Measurements from ENCODE around the gene PDIA6.
"Not testable (repeated sequence)": the region's sequence is repeated elsewhere in the genome, so short reads cannot be mapped to it uniquely, and the experiment has no call there.

Gene PDIA6

GRCh38 chr2:10814571-10815331 is 2.2 kb upstream of the PDIA6 start:
- Histone ChIP-seq H3K4me3 (ENCODE audit: low read length) (no peak overlapping the region), H3K27ac (ENCODE audit: low read length) (no peak overlapping the region), H3K27me3 (ENCODE audit: low read depth, low read length) (peaks cover 39% of the 10 kb centered on the region), H3K36me3 (replicated peaks; ENCODE audit: low read depth, low read length) (peaks cover 14% of the 10 kb centered on the region), H3K9me3 (ENCODE audit: insufficient read depth, low read length) (no peaks in the 10 kb centered on the region), H3K4me1 (ENCODE audit: low read length) (peaks cover 19% of the 10 kb centered on the region), H3K79me2 (ENCODE audit: low read length) (peaks cover 32% of the 10 kb centered on the region), H3K4me2 (ENCODE audit: low read length) (no peak overlapping the region), H4K20me1 (ENCODE audit: insufficient read depth, low read length) (peaks cover 19% of the 10 kb centered on the region), H3K9ac (ENCODE audit: low read length) (no peak overlapping the region), H2AFZ (ENCODE audit: low read depth, low read length) (no peak overlapping the region)
- no peak for TF ChIP-seq CTCF (IDR thresholded peaks at IDR 0.05; ENCODE audit: low read depth, low read length)
- TF ChIP-seq EZH2phosphoT487 (IDR thresholded peaks at IDR 0.05; ENCODE audit: low read depth) = no peak

DNA sequence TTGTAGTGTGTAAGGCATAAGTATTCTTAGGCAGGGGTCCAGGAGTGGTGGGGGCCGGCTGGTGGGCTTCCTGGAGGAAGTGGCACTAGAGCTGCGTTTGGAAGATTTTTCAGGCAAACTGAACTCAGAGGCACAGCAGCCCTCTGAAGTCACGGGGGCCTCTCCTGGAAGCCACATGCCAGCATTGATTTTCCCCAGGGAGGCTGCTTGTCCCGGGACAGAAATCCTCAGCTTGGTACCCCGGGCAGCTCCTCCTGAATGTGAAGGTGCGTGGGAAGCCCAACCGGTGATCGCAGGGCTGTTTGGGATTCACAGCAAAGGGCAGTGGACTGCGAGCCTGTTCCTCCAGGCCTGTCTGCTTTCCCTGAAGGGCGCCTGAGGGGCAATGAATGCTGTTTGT is 1.6 kb upstream of the PDIA6 start:
- H3K4me1 ChIP-seq (ENCODE audit: low read length) = peaks cover 26% of the 10 kb centered on the region
- no peak overlapping the region for H3K4me3 ChIP-seq (ENCODE audit: low read length)
- TF ChIP-seq CTCF (IDR thresholded peaks at IDR 0.05; ENCODE audit: low read depth, low read length) = no peak
- TF ChIP-seq EZH2phosphoT487 (IDR thresholded peaks at IDR 0.05; ENCODE audit: low read depth) = no peak
- H3K27ac ChIP-seq (ENCODE audit: low read length) = no peak overlapping the region
- H3K9ac ChIP-seq (ENCODE audit: low read length) = no peak overlapping the region
- no peaks in the 10 kb centered on the region for H3K9me3 ChIP-seq (ENCODE audit: insufficient read depth, low read length)
- H4K20me1 ChIP-seq (ENCODE audit: insufficient read depth, low read length) = peaks cover 25% of the 10 kb centered on the region
- no peak overlapping the region for H3K4me2 ChIP-seq (ENCODE audit: low read length)
- H3K36me3 ChIP-seq (replicated peaks; ENCODE audit: low read depth, low read length) = peaks cover 17% of the 10 kb centered on the region
- no peak overlapping the region for H2AFZ ChIP-seq (ENCODE audit: low read depth, low read length)
- H3K27me3 ChIP-seq (ENCODE audit: low read depth, low read length) = peaks cover 34% of the 10 kb centered on the region
- peaks cover 38% of the 10 kb centered on the region for H3K79me2 ChIP-seq (ENCODE audit: low read length)

GRCh38 chr2:10813163-10814138 is 866 bp upstream of the PDIA6 start:
- H3K4me2 ChIP-seq (ENCODE audit: low read length) = peak overlapping the region; percentile 94
- not testable (repeated sequence) for H3K9me3 ChIP-seq (ENCODE audit: insufficient read depth, low read length); H3K27ac ChIP-seq (ENCODE audit: low read length)
- H3K27me3 ChIP-seq (ENCODE audit: low read depth, low read length) = peaks cover 30% of the 10 kb centered on the region
- H4K20me1 ChIP-seq (ENCODE audit: insufficient read depth, low read length) = peaks cover 32% of the 10 kb centered on the region
- peaks cover 45% of the 10 kb centered on the region for H3K79me2 ChIP-seq (ENCODE audit: low read length)
- peaks cover 21% of the 10 kb centered on the region for H3K36me3 ChIP-seq (replicated peaks; ENCODE audit: low read depth, low read length)
- H3K9ac ChIP-seq (ENCODE audit: low read length) = peak overlapping the region; percentile 67
- peak overlapping the region; percentile 97 for H3K4me3 ChIP-seq (ENCODE audit: low read length)
- H2AFZ ChIP-seq (ENCODE audit: low read depth, low read length) = peak overlapping the region; percentile 66; the same call in 1 of the 2 replicates
- H3K4me1 ChIP-seq (ENCODE audit: low read length) = peaks cover 30% of the 10 kb centered on the region

DNA sequence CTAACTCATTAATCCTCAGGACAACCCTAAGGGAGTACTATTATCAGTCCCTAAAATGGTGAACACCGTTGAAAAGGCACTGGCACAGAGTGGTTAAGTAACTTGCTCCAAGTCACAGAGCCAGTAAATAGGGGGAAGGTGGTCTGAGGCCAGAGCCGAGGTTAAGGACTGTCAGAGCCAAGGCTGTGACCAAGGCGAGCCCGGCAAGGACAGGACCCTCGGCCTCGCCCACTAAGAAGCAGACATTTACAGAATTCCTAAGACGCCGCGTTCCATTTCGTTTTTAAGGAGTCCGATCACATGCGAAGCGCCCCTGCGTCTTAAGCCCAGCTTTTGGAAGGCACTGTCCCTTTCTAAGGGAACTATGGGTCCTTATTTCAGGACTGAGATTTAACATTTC is 1.1 kb downstream of the PDIA6 start:
- Histone ChIP-seq H3K9me3 (ENCODE audit: insufficient read depth, low read length) (no peaks in the 10 kb centered on the region), H3K27me3 (ENCODE audit: low read depth, low read length) (peaks cover 14% of the 10 kb centered on the region), H3K4me2 (ENCODE audit: low read length) (peak overlapping the region; percentile 83), H3K9ac (ENCODE audit: low read length) (peak overlapping the region; percentile 95), H4K20me1 (ENCODE audit: insufficient read depth, low read length) (peaks cover 52% of the 10 kb centered on the region), H3K4me1 (ENCODE audit: low read length) (peaks cover 29% of the 10 kb centered on the region), H3K79me2 (ENCODE audit: low read length) (peaks cover 64% of the 10 kb centered on the region), H3K4me3 (ENCODE audit: low read length) (peak overlapping the region; percentile 97), H3K27ac (ENCODE audit: low read length) (peak overlapping the region; percentile 89), H3K36me3 (replicated peaks; ENCODE audit: low read depth, low read length) (peaks cover 40% of the 10 kb centered on the region), H2AFZ (ENCODE audit: low read depth, low read length) (no peak overlapping the region)
- TF ChIP-seq CTCF (IDR thresholded peaks at IDR 0.05; ENCODE audit: low read depth, low read length) (no peak), EZH2phosphoT487 (IDR thresholded peaks at IDR 0.05; ENCODE audit: low read depth) (no peak)

All from OCI-LY3 (cell line).